Small intestine (tissue), 4 donors: ENCODE results near the gene ERCC4. TPM values are rescaled to one million over a fixed set of nuclear protein-coding genes. Genes with fewer than 3 reads are reported as not detected.

Experiments
- polyA plus RNA-seq, 4 donors: library from polyadenylated mRNA; stranded (reverse) in 3 of 4; unstranded in 1 of 4; fragments of 200-250 nt in 3 of 4; fragments of 120-200 nt in 1 of 4; gene quantifications; one replicate each; pipeline versions ENCODE4 v1.2.1 to v1.2.3, GENCODE V29; 2013
- donor health status: healthy with polysubstance abuse.
- donor health status: Bipolar disorder and iron deficiency.
- donor health status: healthy.

The ERCC4 gene
- polyA plus RNA-seq, 4 donors = 0.67 to 4.9 (median 1.4) TPM

Other genes with a start within 250 kb of the ERCC4 start
- 10 to 100 TPM in 2 of 4 donors, 1 to 10 TPM in 2; 3.1 to 20.2 (median 9.4) TPM for gene MRTFB, start 151.2 kb downstream of the ERCC4 start, polyA plus RNA-seq